Activated naive CD8-positive, alpha-beta T cell treated with anti-CD3 and anti-CD28 coated beads, Interleukin-2, amount 10 ng/mL, durations not matched to agents 7 days and 5 days (primary cell): ENCODE measurements around the gene ULK2. TPM values are rescaled to one million over a fixed set of nuclear protein-coding genes. Genes with fewer than 3 reads are reported as not detected.
A peak's percentile ranks its signal among the peaks of the same experiment; 100 is the strongest.

Source experiments
- ATAC-seq: fragments of 150-1000 bp; cut with Tn5 transposase; one replicate; pipeline ENCODE4 v1.10.0; 2021; ENCODE audit warnings: low read depth, moderate library complexity
- POLR2A ChIA-PET: fragments of 350-600 bp; sonication (Branson Sonifier 250); formaldehyde crosslinking; loops from one replicate; lab custom pipeline; 2021; ENCODE audit warnings: antibody characterized with exemption; lab: Charles Lee
- DNase-seq: peaks from one replicate; pipeline ENCODE4 v3.0.0; 2021
- H3K27ac Mint-ChIP-seq: one replicate; pipeline ENCODE4 v1.8.0; 2022; ENCODE audit warnings: mild to moderate bottlenecking, mixed read lengths
- H3K27me3 Mint-ChIP-seq: one replicate; pipeline ENCODE4 v1.8.0; 2022; ENCODE audit warnings: mild to moderate bottlenecking, moderate library complexity, mixed read lengths
- H3K36me3 Mint-ChIP-seq: one replicate; pipeline ENCODE4 v1.8.0; 2021; ENCODE audit warnings: mild to moderate bottlenecking, mixed read lengths
- H3K4me1 Mint-ChIP-seq: one replicate; pipeline ENCODE4 v1.8.0; 2021; ENCODE audit warnings: mixed read lengths
- H3K4me3 Mint-ChIP-seq: one replicate; pipeline ENCODE4 v1.8.0; 2022; ENCODE audit warnings: mild to moderate bottlenecking, moderate library complexity, mixed read lengths
- H3K9me3 Mint-ChIP-seq: one replicate; pipeline ENCODE4 v1.8.0; 2021; ENCODE audit warnings: mixed read lengths
- total RNA-seq, 2 experiments: library from RNA; stranded (reverse); gene quantifications; one replicate each; pipeline ENCODE4 v1.2.3, GENCODE V29; 2021

The ULK2 gene
- total RNA-seq, 2 experiments from 2014 or later: 8.8 to 9.7 TPM

GRCh38 chr17:19733953-19734526 is 133.7 kb downstream of the ULK2 start:
- ATAC-seq: no peak
- Mint-ChIP-seq H3K4me3 (no peak overlapping the region), H3K36me3 (no peaks in the 10 kb centered on the region), H3K9me3 (no peaks in the 10 kb centered on the region), H3K27ac (no peak overlapping the region), H3K27me3 (peaks cover 5% of the 10 kb centered on the region), H3K4me1 (no peaks in the 10 kb centered on the region)
- POLR2A ChIA-PET: no interaction called here
- no peak for DNase-seq

- H3K27me3 Mint-ChIP-seq: peaks cover under 1% of the 10 kb centered on the region
- no peaks in the 10 kb centered on the region for H3K9me3 Mint-ChIP-seq
- H3K4me1 Mint-ChIP-seq: no peaks in the 10 kb centered on the region
- no peaks in the 10 kb centered on the region for H3K36me3 Mint-ChIP-seq
- POLR2A ChIA-PET: no interaction called here
- ATAC-seq (no peak), DNase-seq (no peak)
- H3K4me3 Mint-ChIP-seq: no peak overlapping the region
- no peak overlapping the region for H3K27ac Mint-ChIP-seq
These were observed 136.1 kb downstream of the ULK2 start for GRCh38 chr17:19731626-19732025.

GRCh38 chr17:19730843-19731242 is 136.9 kb downstream of the ULK2 start:
- Mint-ChIP-seq H3K9me3 (no peaks in the 10 kb centered on the region), H3K27ac (no peak overlapping the region), H3K4me3 (no peak overlapping the region), H3K27me3 (no peaks in the 10 kb centered on the region), H3K4me1 (no peaks in the 10 kb centered on the region), H3K36me3 (no peaks in the 10 kb centered on the region)
- ATAC-seq (no peak), DNase-seq (no peak)
- POLR2A ChIA-PET: no interaction called here

- Mint-ChIP-seq H3K4me3 (no peak overlapping the region), H3K36me3 (no peaks in the 10 kb centered on the region), H3K27me3 (no peaks in the 10 kb centered on the region), H3K27ac (no peak overlapping the region), H3K9me3 (no peaks in the 10 kb centered on the region), H3K4me1 (peaks cover 3% of the 10 kb centered on the region)
- POLR2A ChIA-PET: no interaction called here
- DNase-seq: no peak
- no peak for ATAC-seq
These were observed 137.8 kb downstream of the ULK2 start for GRCh38 chr17:19729900-19730299.

- POLR2A ChIA-PET: interaction anchor here (0.6 kb wide), 1 partner anchor 1517 kb away, joined by 3 read pairs; no protein-coding TSS in a partner anchor
- no peaks in the 10 kb centered on the region for H3K9me3 Mint-ChIP-seq
- ATAC-seq: no peak
- peaks cover 3% of the 10 kb centered on the region for H3K4me1 Mint-ChIP-seq
- DNase-seq: no peak
- no peaks in the 10 kb centered on the region for H3K27me3 Mint-ChIP-seq
- H3K4me3 Mint-ChIP-seq: no peak overlapping the region
- no peaks in the 10 kb centered on the region for H3K36me3 Mint-ChIP-seq
- no peak overlapping the region for H3K27ac Mint-ChIP-seq
These were observed 139.6 kb downstream of the ULK2 start for GRCh38 chr17:19728084-19728495.

- DNase-seq (no peak), ATAC-seq (no peak)
- no peaks in the 10 kb centered on the region for H3K36me3 Mint-ChIP-seq
- peaks cover under 1% of the 10 kb centered on the region for H3K27me3 Mint-ChIP-seq
- no peak overlapping the region for H3K4me3 Mint-ChIP-seq
- H3K9me3 Mint-ChIP-seq: no peaks in the 10 kb centered on the region
- H3K27ac Mint-ChIP-seq: no peak overlapping the region
- POLR2A ChIA-PET: interaction anchor here (0.6 kb wide), 1 partner anchor 1516 kb away, joined by 3 read pairs; no protein-coding TSS in a partner anchor
- H3K4me1 Mint-ChIP-seq: peaks cover 3% of the 10 kb centered on the region
These were observed 140.1 kb downstream of the ULK2 start for GRCh38 chr17:19727501-19728078.

GRCh38 chr17:19726631-19727376 is 140.9 kb downstream of the ULK2 start:
- no peak for DNase-seq
- POLR2A ChIA-PET: no interaction called here
- H3K9me3 Mint-ChIP-seq: no peaks in the 10 kb centered on the region
- H3K4me3 Mint-ChIP-seq: no peak overlapping the region
- ATAC-seq: no peak
- H3K36me3 Mint-ChIP-seq: no peaks in the 10 kb centered on the region
- H3K4me1 Mint-ChIP-seq: peaks cover 3% of the 10 kb centered on the region
- H3K27ac Mint-ChIP-seq: no peak overlapping the region
- peaks cover 2% of the 10 kb centered on the region for H3K27me3 Mint-ChIP-seq

- no peaks in the 10 kb centered on the region for H3K36me3 Mint-ChIP-seq
- ATAC-seq (no peak), DNase-seq (no peak)
- no peaks in the 10 kb centered on the region for H3K9me3 Mint-ChIP-seq
- H3K4me1 Mint-ChIP-seq: peaks cover 3% of the 10 kb centered on the region
- H3K27me3 Mint-ChIP-seq: peaks cover 2% of the 10 kb centered on the region
- H3K27ac Mint-ChIP-seq: no peak overlapping the region
- H3K4me3 Mint-ChIP-seq: no peak overlapping the region
- POLR2A ChIA-PET: no interaction called here
These were observed 142.2 kb downstream of the ULK2 start for GRCh38 chr17:19725486-19725885.

GRCh38 chr17:19724501-19725420 is 143.0 kb downstream of the ULK2 start:
- H3K9me3 Mint-ChIP-seq: no peaks in the 10 kb centered on the region
- POLR2A ChIA-PET: no interaction called here
- peaks cover 2% of the 10 kb centered on the region for H3K27me3 Mint-ChIP-seq
- H3K27ac Mint-ChIP-seq: no peak overlapping the region
- H3K4me3 Mint-ChIP-seq: peak overlapping the region; percentile 6
- ATAC-seq (peak; percentile 42), DNase-seq (no peak)
- H3K36me3 Mint-ChIP-seq: no peaks in the 10 kb centered on the region
- peaks cover 3% of the 10 kb centered on the region for H3K4me1 Mint-ChIP-seq

GRCh38 chr17:19723964-19724363 is 143.8 kb downstream of the ULK2 start:
- H3K27me3 Mint-ChIP-seq: peaks cover 2% of the 10 kb centered on the region
- no peak overlapping the region for H3K4me3 Mint-ChIP-seq
- no peaks in the 10 kb centered on the region for H3K36me3 Mint-ChIP-seq
- H3K9me3 Mint-ChIP-seq: no peaks in the 10 kb centered on the region
- DNase-seq: no peak
- POLR2A ChIA-PET: no interaction called here
- H3K27ac Mint-ChIP-seq: no peak overlapping the region
- H3K4me1 Mint-ChIP-seq: peaks cover 3% of the 10 kb centered on the region
- no peak for ATAC-seq

Other genes with a start within 250 kb of the ULK2 start
- gene ALDH3A2, start 219.2 kb downstream of the ULK2 start, total RNA-seq: 10 to 100 TPM; 29.1 to 32.8 TPM
- not detected for gene SLC47A2, start 151.4 kb downstream of the ULK2 start, total RNA-seq
- gene ALDH3A1, start 119.6 kb downstream of the ULK2 start, total RNA-seq: not detected
- 10 to 100 TPM; 48.7 to 55.9 TPM for gene AKAP10, start 109.9 kb upstream of the ULK2 start, total RNA-seq
- 1 to 10 TPM; 8.3 to 10.0 TPM for gene SPECC1, start 141.4 kb upstream of the ULK2 start, total RNA-seq